ENCODE measurements around the gene AATK.

AATK gene

GRCh38 chr17:81116704-81117103, 49.3 kb downstream of the AATK start:
- TF ChIP-seq, protein P1, sequence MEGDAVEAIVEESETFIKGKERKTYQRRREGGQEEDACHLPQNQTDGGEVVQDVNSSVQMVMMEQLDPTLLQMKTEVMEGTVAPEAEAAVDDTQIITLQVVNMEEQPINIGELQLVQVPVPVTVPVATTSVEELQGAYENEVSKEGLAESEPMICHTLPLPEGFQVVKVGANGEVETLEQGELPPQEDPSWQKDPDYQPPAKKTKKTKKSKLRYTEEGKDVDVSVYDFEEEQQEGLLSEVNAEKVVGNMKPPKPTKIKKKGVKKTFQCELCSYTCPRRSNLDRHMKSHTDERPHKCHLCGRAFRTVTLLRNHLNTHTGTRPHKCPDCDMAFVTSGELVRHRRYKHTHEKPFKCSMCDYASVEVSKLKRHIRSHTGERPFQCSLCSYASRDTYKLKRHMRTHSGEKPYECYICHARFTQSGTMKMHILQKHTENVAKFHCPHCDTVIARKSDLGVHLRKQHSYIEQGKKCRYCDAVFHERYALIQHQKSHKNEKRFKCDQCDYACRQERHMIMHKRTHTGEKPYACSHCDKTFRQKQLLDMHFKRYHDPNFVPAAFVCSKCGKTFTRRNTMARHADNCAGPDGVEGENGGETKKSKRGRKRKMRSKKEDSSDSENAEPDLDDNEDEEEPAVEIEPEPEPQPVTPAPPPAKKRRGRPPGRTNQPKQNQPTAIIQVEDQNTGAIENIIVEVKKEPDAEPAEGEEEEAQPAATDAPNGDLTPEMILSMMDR (IDR thresholded peaks at IDR 0.05; ENCODE audit: low read depth, low read length) = no peak
- no peak for DNase-seq (ENCODE audit: low read depth, low spot score)
- no peak overlapping the region for H3K4me3 ChIP-seq (ENCODE audit: low read depth, low read length)
- in situ Hi-C loops (cut with HindIII; ENCODE audit: low sequenced_read_pairs) = no loop called here

GRCh38 chr17:81115749-81116464, 50.1 kb downstream of the AATK start:
- TF ChIP-seq, protein P1 (IDR thresholded peaks at IDR 0.05; ENCODE audit: low read depth, low read length) = no peak
- H3K4me3 ChIP-seq (ENCODE audit: low read depth, low read length) = no peak overlapping the region
- DNase-seq (ENCODE audit: low read depth, low spot score) = no peak
- in situ Hi-C loops (cut with HindIII; ENCODE audit: low sequenced_read_pairs) = no loop called here

GRCh38 chr17:81115219-81115618, 50.8 kb downstream of the AATK start:
- TF ChIP-seq, protein P1 (IDR thresholded peaks at IDR 0.05; ENCODE audit: low read depth, low read length) = no peak
- in situ Hi-C loops (cut with HindIII; ENCODE audit: low sequenced_read_pairs) = no loop called here
- no peak overlapping the region for H3K4me3 ChIP-seq (ENCODE audit: low read depth, low read length)
- DNase-seq (ENCODE audit: low read depth, low spot score) = no peak

GRCh38 chr17:81114351-81115093, 51.5 kb downstream of the AATK start:
- H3K4me3 ChIP-seq (ENCODE audit: low read depth, low read length) = no peak overlapping the region
- in situ Hi-C loops (cut with HindIII; ENCODE audit: low sequenced_read_pairs) = no loop called here
- TF ChIP-seq, protein P1 (IDR thresholded peaks at IDR 0.05; ENCODE audit: low read depth, low read length) = no peak
- DNase-seq (ENCODE audit: low read depth, low spot score) = no peak

GRCh38 chr17:81113158-81113724, 52.8 kb downstream of the AATK start:
- DNase-seq (ENCODE audit: low read depth, low spot score) = no peak
- in situ Hi-C loops (cut with HindIII; ENCODE audit: low sequenced_read_pairs) = no loop called here
- TF ChIP-seq, protein P1 (IDR thresholded peaks at IDR 0.05; ENCODE audit: low read depth, low read length) = no peak
- H3K4me3 ChIP-seq (ENCODE audit: low read depth, low read length) = no peak overlapping the region

- in situ Hi-C loops (cut with HindIII; ENCODE audit: low sequenced_read_pairs) = no loop called here
- TF ChIP-seq, protein P1 (IDR thresholded peaks at IDR 0.05; ENCODE audit: low read depth, low read length) = no peak
- no peak overlapping the region for H3K4me3 ChIP-seq (ENCODE audit: low read depth, low read length)
- DNase-seq (ENCODE audit: low read depth, low spot score) = no peak
Measured at GRCh38 chr17:81112450-81112849, 53.6 kb downstream of the AATK start.
